Measurements from ENCODE around the gene CXXC5.

DNA sequence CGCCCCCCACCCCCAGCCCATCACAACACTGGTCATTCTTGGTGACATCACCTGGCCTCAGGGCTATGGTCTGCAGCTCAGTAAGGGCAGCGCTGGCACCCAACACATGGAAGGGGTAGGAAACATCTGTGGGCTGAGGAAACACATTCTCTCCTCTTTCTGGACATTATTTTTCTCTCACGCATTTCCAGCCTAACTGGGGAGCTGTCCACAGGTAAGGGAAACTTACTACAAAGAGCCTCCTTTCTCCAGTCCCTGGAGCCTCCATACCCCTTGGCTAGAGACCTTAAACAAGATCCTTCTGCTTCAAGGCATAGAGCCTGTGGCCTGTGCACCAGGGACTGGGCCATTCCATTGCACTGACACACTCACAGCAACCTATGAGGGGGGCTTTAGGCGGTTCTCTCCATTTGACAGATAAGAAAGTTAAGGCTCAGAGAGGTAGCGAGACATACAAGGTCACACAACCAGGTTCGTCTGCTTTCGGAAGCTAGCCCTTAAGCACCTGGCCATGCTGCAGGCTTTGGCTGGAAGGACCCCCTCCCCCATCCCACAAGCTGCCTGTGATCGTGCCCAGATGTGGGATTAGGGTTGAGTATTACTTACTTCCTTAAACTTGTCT lies 40.7 kb downstream of the CXXC5 start:
- no peak for TF ChIP-seq POLR2A (IDR thresholded peaks at IDR 0.05)
- TF ChIP-seq, protein P1, sequence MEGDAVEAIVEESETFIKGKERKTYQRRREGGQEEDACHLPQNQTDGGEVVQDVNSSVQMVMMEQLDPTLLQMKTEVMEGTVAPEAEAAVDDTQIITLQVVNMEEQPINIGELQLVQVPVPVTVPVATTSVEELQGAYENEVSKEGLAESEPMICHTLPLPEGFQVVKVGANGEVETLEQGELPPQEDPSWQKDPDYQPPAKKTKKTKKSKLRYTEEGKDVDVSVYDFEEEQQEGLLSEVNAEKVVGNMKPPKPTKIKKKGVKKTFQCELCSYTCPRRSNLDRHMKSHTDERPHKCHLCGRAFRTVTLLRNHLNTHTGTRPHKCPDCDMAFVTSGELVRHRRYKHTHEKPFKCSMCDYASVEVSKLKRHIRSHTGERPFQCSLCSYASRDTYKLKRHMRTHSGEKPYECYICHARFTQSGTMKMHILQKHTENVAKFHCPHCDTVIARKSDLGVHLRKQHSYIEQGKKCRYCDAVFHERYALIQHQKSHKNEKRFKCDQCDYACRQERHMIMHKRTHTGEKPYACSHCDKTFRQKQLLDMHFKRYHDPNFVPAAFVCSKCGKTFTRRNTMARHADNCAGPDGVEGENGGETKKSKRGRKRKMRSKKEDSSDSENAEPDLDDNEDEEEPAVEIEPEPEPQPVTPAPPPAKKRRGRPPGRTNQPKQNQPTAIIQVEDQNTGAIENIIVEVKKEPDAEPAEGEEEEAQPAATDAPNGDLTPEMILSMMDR (IDR thresholded peaks at IDR 0.05): no peak

All from right lobe of liver (tissue), 4 donors.